Right lung (tissue), 5 donors: ENCODE data around the gene VILL. TPM values are rescaled to one million over a fixed set of nuclear protein-coding genes. Genes with fewer than 3 reads are reported as not detected.

Experiments
- DNase-seq, 2 donors: peaks; one replicate each; pipeline ENCODE4 v3.0.0-alpha.2; 2013
- polyA plus RNA-seq, 5 donors: library from polyadenylated mRNA; unstranded; fragments of 120-200 nt; gene quantifications; one replicate each; pipeline versions ENCODE4 v1.2.1 to v1.2.3, GENCODE V29; 2013; ENCODE audit warnings: inconsistent platforms in 1 of 5, low replicate concordance in 1 of 5; ENCODE audit not compliant: insufficient read length in 5 of 5, insufficient read depth in 1 of 5

VILL gene
- polyA plus RNA-seq, 5 donors: 16.3 to 29.7 (median 25.3) TPM

GRCh38 chr3:37999836-38000235 is 9.2 kb downstream of the VILL start:
- DNase-seq: no peak

GRCh38 chr3:38000242-38000916 is 9.8 kb downstream of the VILL start:
- no peak for DNase-seq

GRCh38 chr3:38000965-38001455 is 10.4 kb downstream of the VILL start:
- no peak for DNase-seq

GRCh38 chr3:38001456-38002081 is 11.0 kb downstream of the VILL start:
- DNase-seq: no peak

GRCh38 chr3:38002291-38002876 is 11.8 kb downstream of the VILL start:
- DNase-seq: no peak

- no peak for DNase-seq
Measured at GRCh38 chr3:38002940-38003339, 12.4 kb downstream of the VILL start.

GRCh38 chr3:38003371-38003816 is 12.8 kb downstream of the VILL start:
- DNase-seq: no peak

- no peak for DNase-seq
Measured at GRCh38 chr3:38003817-38004414, 13.3 kb downstream of the VILL start.

GRCh38 chr3:38004415-38005075 is 14.0 kb downstream of the VILL start:
- no peak for DNase-seq

- DNase-seq: no peak
Measured at GRCh38 chr3:38005076-38006020, 14.8 kb downstream of the VILL start.

- no peak for DNase-seq
Measured at GRCh38 chr3:38006031-38006430, 15.4 kb downstream of the VILL start.

- DNase-seq: no peak
Measured at GRCh38 chr3:38006445-38006995, 15.9 kb downstream of the VILL start.

GRCh38 chr3:38007754-38008090 is 17.1 kb downstream of the VILL start:
- no peak for DNase-seq

GRCh38 chr3:38008191-38008701 is 17.7 kb downstream of the VILL start:
- no peak for DNase-seq

- DNase-seq: no peak
Measured at GRCh38 chr3:38008971-38009580, 18.5 kb downstream of the VILL start.

GRCh38 chr3:38009807-38010591 is 19.4 kb downstream of the VILL start:
- DNase-seq: no peak

GRCh38 chr3:38011111-38011510 is 20.5 kb downstream of the VILL start:
- no peak for DNase-seq

GRCh38 chr3:38015485-38015884 is 24.9 kb downstream of the VILL start:
- no peak for DNase-seq

- DNase-seq: no peak
Measured at GRCh38 chr3:38015984-38016383, 25.4 kb downstream of the VILL start.
